WERI-Rb-1 (cell line): ENCODE measurements around the gene CNNM4.

ENCODE experiments used
- DNase-seq: peaks from one replicate; pipeline ENCODE4 v3.0.0-alpha.2; 2020
- H3K27ac ChIP-seq: fragments of 250-450 bp; sonication (Bioruptor Pico); 2 replicates; pipeline ENCODE4 v1.5.1; 2020; ENCODE audit warnings: mild to moderate bottlenecking, moderate library complexity
- H3K27me3 ChIP-seq: fragments of 250-450 bp; sonication (Bioruptor Pico); 2 replicates; pipeline ENCODE4 v1.5.1; 2021; ENCODE audit warnings: mild to moderate bottlenecking, low read depth, moderate library complexity; ENCODE audit not compliant: insufficient read depth, severe bottlenecking
- H3K36me3 ChIP-seq: fragments of 250-450 bp; sonication (Bioruptor Pico); 2 replicates; pipeline ENCODE4 v1.5.1; 2020; ENCODE audit warnings: mild to moderate bottlenecking, moderate library complexity
- H3K4me3 ChIP-seq: 2 replicates; pipeline ENCODE4 v1.5.1; 2011; ENCODE audit warnings: low read depth, mild to moderate bottlenecking, control low read depth, low read length
- H3K9me3 ChIP-seq: fragments of 250-450 bp; sonication (Bioruptor Pico); 2 replicates; pipeline ENCODE4 v1.5.1; 2021; ENCODE audit warnings: mild to moderate bottlenecking, moderate library complexity; ENCODE audit not compliant: severe bottlenecking
- TF ChIP-seq, protein P1 (sequence below): IDR thresholded peaks from 2 replicates; pipeline ENCODE4 v1.5.1; 2011; ENCODE audit warnings: low read depth, mild to moderate bottlenecking, control low read depth, inconsistent platforms, low read length

The CNNM4 gene

DNA sequence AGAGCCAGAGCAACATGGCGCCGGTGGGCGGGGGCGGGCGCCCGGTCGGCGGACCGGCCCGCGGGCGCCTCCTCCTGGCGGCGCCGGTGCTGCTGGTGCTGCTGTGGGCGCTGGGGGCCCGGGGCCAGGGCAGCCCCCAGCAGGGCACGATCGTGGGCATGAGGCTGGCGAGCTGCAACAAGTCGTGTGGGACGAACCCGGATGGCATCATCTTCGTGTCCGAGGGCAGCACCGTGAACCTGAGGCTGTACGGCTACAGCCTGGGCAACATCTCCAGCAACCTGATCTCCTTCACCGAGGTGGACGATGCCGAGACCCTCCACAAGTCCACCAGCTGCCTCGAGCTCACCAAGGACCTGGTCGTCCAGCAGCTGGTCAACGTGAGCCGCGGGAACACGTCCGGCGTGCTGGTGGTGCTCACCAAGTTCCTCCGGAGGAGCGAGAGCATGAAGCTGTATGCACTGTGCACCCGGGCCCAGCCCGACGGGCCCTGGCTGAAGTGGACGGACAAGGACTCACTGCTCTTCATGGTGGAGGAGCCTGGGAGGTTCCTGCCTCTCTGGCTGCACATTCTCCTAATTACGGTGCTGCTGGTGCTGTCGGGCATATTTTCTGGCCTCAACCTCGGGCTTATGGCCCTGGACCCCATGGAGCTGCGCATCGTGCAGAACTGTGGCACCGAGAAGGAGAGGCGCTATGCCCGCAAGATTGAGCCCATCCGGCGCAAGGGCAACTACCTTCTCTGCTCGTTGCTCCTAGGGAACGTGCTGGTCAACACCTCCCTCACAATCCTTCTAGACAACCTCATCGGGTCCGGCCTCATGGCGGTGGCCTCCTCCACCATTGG is 507 bp downstream of the CNNM4 start:
- no peak for DNase-seq
- Histone ChIP-seq H3K27me3 (no peaks in the 10 kb centered on the region), H3K4me3 (peak overlapping the region; percentile 14), H3K9me3 (no peaks in the 10 kb centered on the region), H3K27ac (no peak overlapping the region), H3K36me3 (no peaks in the 10 kb centered on the region)
- TF ChIP-seq, protein P1, sequence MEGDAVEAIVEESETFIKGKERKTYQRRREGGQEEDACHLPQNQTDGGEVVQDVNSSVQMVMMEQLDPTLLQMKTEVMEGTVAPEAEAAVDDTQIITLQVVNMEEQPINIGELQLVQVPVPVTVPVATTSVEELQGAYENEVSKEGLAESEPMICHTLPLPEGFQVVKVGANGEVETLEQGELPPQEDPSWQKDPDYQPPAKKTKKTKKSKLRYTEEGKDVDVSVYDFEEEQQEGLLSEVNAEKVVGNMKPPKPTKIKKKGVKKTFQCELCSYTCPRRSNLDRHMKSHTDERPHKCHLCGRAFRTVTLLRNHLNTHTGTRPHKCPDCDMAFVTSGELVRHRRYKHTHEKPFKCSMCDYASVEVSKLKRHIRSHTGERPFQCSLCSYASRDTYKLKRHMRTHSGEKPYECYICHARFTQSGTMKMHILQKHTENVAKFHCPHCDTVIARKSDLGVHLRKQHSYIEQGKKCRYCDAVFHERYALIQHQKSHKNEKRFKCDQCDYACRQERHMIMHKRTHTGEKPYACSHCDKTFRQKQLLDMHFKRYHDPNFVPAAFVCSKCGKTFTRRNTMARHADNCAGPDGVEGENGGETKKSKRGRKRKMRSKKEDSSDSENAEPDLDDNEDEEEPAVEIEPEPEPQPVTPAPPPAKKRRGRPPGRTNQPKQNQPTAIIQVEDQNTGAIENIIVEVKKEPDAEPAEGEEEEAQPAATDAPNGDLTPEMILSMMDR: peak; percentile 56

DNA sequence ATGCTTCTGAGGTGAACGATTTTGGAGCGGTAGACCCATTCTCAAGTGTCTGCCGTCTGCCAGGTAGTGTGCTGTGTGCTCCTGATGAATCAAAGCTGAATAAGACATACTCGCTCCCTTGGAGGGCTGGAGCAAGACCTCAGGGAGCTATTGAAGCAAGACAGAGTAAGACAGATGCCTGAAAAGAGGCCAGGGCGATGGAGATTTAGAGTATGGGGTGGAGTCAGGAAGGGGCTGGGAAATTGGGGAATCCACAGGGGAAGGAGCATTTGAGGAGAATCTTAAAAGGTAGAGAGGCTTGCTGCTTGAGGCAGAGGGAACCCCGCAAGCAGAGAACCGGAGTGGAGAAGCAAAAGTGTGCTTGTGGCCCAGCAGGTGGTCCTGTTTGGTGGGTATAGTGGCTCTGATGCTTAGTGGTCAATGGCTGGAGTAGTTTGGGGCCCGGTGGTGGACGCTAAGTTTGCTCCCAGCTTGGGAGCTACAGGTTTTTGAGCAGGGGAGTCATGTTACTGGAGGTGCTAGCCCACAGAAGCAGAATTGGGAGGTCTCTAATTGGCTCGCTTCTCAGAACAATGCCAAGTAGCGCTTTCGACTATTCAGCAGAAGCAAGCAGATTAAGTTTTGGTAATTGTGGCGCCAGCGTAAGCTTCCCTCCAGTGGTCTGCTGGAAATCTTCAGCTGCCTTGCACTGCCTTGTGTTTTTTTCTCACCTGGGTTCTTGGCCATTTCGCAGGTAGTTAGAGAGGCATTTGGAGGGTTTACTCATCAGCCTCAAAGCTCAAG is 2.0 kb downstream of the CNNM4 start:
- Histone ChIP-seq H3K27me3 (no peaks in the 10 kb centered on the region), H3K9me3 (no peaks in the 10 kb centered on the region), H3K36me3 (0 out of 2 replicates have a peak, but pooled peaks cover 3% of the 10 kb centered on the region), H3K27ac (peak overlapping the region; percentile 53), H3K4me3 (peak overlapping the region; percentile 37)
- DNase-seq: peak; percentile 24
- TF ChIP-seq, protein P1: no peak

DNA sequence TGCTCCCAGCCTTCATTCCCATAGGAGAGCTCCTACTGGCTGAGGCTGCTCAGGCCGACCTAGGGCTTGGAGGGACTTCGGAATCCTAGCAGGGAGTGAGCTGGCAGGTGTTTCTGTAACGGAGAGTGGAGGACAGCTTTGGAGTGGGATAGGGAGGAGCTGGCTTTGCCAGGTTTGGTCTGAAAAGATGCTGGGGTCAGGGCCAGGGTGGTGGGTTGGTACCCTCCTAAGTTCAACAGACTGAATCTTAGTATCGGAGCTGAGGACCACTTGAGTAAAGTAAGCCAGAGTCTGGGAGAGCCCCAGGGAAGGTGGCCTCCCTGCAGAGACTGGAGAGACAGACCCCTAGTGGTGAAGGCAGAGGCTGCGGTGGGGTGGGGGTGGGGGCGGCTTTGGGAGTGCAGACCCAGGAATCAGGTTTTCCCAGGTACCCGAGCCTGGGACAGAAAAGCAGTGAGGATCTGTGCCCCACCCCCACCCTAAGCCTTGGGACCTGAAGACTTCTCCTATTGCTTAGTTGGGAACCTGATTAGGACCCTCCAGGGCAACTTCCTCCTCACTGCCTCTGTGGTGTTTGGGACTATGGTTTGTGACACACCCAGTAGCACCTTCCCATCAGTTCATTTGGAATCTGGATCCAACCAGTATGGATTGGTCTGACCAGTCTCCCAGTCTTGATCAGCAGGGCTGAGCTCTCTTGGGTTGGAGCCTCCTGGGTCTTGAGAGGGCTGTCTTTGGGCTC is 3.0 kb downstream of the CNNM4 start:
- peak; percentile 52 for DNase-seq
- peak overlapping the region; percentile 53 for H3K27ac ChIP-seq

DNA sequence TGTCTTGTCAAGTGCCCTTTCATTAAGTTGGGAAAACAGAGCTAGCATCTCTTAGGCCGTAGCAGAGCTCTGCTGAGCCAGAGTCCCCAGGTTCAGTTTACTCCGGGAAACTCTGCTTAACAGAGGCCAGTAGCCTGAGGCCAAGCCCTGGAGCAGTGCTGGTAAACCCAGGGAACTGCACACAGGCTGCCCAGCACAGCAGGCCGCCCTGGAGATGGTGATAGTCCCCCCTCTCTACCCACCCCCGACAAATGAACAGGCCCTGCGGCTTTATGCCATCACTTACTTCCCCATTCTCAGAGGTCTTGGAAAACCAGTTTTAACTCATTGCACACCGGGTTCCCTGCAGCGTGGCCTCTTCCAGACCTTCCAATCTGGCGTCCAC is 3.5 kb downstream of the CNNM4 start:
- TF ChIP-seq, protein P1: no peak
- Histone ChIP-seq H3K27me3 (no peaks in the 10 kb centered on the region), H3K9me3 (no peaks in the 10 kb centered on the region), H3K27ac (peak overlapping the region; percentile 53), H3K4me3 (peak overlapping the region; percentile 37), H3K36me3 (0 out of 2 replicates have a peak, but pooled peaks cover 3% of the 10 kb centered on the region)
- peak; percentile 21 for DNase-seq

More for the DNA sequence above, 3.0 kb downstream of the CNNM4 start:
- Histone ChIP-seq H3K4me3 (peak overlapping the region; percentile 37), H3K27me3 (no peaks in the 10 kb centered on the region), H3K36me3 (0 out of 2 replicates have a peak, but pooled peaks cover 3% of the 10 kb centered on the region), H3K9me3 (no peaks in the 10 kb centered on the region)
- TF ChIP-seq, protein P1: peak; percentile 67

DNA sequence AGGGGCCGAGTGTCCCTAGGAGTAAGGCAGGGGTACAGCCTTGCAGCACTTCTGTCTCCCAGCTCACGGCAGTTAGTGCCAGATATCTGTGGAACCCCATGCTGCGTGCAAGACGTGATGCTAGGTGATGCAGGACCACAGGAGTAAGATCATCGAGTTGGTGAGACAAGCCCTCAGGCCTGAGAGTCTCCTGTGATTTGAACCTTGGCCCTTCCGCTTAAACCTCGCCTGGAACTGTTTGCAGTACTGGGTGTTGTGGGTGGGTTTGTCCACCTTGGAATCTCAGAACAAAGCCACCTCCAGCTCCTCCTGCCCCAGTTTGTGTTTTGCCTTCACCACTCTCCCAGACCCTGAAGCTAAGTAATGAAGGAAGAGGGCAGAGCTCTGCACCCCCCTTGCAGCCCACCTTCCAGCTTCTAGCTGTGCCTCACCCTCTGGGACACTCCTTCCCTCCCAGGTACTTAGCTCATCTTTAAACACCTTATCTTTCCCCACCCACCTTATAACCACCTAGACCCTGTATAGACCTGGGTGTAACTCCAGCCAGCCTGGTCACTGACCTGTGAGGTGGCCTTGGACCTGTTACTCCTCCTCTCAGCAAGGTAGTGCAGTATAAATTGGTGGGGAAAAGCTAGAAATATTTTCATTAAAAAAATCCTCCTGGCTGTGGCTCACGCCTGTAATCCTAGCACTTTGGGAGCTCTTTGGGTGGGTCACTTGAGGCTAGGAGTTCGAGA is 6.6 kb downstream of the CNNM4 start:
- no peaks in the 10 kb centered on the region for H3K9me3 ChIP-seq
- H3K36me3 ChIP-seq: 0 out of 2 replicates have a peak, but pooled peaks cover 3% of the 10 kb centered on the region
- DNase-seq: no peak
- H3K4me3 ChIP-seq: no peak overlapping the region
- TF ChIP-seq, protein P1: no peak
- no peaks in the 10 kb centered on the region for H3K27me3 ChIP-seq
- H3K27ac ChIP-seq: no peak overlapping the region
